Neural progenitor cell (in vitro differentiated cells): Measurements from ENCODE around the gene IQSEC3.

Experiments used
- EZH2 ChIP-seq: fragments of 200-600 bp; sonication (generic); IDR thresholded peaks from 2 replicates; pipeline ENCODE4 v1.6.1; 2017; ENCODE audit warnings: antibody characterized with exemption, mild to moderate bottlenecking, moderate library complexity
- EZH2phosphoT487 ChIP-seq: fragments of 200-600 bp; sonication (generic); IDR thresholded peaks from 2 replicates; pipeline ENCODE4 v1.6.1; 2017; ENCODE audit warnings: antibody characterized with exemption
- TF ChIP-seq, protein P1 (sequence below): fragments of 200-600 bp; sonication (generic); IDR thresholded peaks from 2 replicates; pipeline ENCODE4 v1.5.1; 2017; ENCODE audit warnings: antibody characterized with exemption, mild to moderate bottlenecking

DNA sequence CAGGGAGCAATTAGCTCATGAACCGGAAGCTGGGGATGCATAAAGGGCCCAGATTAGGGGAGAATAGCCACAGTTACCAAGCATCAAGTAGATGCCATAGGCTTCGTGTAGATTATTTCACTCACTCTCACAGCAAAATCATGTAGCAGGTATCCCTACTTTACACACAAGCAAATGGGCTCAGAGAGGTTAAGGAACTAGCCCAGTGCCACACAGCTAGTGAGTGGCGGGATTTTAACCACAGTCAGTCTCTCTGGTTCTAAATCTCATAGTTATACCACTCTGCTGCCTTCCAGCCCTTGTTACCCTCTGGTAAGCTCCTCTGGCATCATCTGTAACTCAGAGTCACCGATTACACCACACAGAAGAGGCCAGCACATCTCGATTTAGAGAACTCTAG lies 49.0 kb downstream of the IQSEC3 start:
- TF ChIP-seq, protein P1, sequence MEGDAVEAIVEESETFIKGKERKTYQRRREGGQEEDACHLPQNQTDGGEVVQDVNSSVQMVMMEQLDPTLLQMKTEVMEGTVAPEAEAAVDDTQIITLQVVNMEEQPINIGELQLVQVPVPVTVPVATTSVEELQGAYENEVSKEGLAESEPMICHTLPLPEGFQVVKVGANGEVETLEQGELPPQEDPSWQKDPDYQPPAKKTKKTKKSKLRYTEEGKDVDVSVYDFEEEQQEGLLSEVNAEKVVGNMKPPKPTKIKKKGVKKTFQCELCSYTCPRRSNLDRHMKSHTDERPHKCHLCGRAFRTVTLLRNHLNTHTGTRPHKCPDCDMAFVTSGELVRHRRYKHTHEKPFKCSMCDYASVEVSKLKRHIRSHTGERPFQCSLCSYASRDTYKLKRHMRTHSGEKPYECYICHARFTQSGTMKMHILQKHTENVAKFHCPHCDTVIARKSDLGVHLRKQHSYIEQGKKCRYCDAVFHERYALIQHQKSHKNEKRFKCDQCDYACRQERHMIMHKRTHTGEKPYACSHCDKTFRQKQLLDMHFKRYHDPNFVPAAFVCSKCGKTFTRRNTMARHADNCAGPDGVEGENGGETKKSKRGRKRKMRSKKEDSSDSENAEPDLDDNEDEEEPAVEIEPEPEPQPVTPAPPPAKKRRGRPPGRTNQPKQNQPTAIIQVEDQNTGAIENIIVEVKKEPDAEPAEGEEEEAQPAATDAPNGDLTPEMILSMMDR: no peak
- no peak for TF ChIP-seq EZH2
- no peak for TF ChIP-seq EZH2phosphoT487
